GM18517 (cell line): ENCODE data around the gene ABHD17B.

Source experiments
- ATAC-seq: cut with Tn5 transposase; IDR thresholded peaks from one replicate; pipeline ENCODE4 v1.9.1; 2021; ENCODE audit warnings: mild to moderate bottlenecking, moderate library complexity; ENCODE audit not compliant: unreplicated experiment

ABHD17B gene

DNA sequence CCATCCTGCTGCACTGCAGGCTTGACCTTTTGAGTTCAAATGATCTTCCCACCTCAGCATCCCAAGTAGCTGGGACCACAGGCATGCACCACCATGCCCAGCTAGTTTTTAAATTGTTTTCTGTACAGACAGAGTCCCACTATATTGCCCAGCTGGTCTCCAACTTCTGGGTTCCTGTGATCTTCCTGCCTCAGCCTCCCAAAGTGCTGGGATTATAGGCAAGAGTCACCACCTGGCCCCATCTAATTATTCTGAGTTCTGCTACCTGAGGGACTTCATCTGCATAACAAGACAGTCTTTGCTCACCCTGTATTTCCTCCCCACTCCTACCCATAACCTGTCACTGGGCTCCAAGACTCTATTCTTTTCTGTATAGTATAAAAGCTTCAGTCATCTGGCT, 88.1 kb downstream of the ABHD17B start:
- ATAC-seq = no peak

DNA sequence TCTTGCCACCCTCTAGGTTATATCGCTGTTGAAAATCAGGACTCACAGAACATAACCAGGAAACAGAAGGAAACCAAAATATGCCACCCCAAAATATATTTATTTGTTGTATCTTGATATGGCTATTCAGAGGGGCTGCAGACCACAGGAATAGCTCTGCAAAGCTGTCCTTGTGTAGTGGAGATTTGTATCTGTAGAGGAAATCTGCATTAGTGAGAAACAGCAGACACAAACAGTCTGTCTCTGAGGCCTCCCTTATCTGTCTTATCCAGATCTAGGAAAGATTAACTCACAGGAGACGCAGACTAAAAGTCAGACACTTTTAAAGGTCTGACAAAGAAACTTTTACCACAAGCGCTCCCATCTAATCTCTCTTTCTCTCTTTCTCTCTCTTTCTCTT, 88.5 kb downstream of the ABHD17B start:
- no peak for ATAC-seq

DNA sequence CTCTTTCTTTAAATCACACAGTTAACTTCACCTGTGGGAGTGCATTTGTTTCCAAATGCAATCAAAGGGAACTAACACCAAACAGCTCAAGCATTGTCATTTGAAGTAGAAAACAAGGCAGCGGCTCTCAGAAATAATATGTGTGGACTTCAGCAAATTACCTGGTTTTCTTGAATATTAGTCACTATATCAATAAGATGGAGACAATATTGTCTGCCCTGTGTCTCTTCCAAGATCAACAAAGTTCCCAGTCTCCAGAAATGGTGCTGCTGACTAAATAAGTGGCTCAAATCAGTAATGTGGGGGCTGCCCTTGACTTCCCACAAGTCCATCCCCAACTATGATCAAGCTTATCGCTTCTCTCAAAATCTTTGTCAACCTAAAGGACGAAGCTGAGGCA, 89.6 kb downstream of the ABHD17B start:
- no peak for ATAC-seq

DNA sequence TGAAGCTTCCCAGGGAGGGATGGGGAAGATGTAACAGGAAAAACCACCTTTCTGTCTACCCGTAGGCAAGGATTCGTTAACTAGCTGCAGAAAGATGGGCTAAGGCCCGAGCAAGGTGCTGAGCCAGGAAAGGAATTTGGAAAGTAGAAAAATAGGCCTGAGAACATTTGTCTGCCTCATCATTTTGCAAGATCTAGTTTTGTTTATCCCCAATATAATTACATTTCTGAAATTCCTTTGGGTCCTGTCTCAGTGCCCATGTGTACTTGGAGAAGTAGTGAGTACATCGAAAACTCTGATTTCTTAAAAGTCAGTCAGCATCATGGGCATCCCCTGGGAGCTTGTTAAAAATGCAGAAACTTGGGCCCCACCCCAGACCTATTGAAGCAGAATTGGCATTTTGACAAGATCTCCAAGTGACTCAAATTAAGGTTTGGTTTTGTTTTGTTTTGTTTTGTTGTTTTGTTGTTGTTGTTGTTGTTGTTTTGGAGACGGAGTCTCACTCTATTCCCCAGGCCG, 90.5 kb downstream of the ABHD17B start:
- no peak for ATAC-seq

DNA sequence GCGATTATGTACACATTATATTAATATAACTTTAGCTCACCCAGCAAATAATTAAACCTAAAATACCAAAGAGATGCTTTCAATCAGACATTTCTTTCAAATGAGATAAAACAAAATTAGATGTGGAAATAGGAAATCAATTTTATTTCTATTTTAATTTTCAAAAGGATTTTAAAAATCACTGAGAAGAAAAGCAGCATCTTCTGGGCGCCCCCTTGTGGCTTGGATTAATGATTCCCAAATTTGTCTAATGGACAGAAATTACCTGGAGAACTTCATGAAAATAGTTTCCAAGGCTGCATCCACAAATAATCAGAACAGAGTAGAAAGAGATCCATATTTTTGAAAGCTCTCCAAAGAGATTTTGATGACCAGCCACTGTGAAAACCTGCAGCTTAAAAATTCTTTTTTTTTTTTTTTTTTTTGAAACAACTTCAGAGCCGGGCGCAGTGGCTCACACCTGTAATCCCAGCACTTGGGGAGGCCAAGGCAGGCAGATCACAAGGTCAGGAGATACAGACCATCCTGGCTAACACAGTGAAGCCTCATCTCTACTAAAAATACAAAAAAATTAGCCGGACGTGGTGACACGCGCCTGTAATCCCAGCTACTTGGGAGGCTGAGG, 91.8 kb downstream of the ABHD17B start:
- ATAC-seq = no peak

DNA sequence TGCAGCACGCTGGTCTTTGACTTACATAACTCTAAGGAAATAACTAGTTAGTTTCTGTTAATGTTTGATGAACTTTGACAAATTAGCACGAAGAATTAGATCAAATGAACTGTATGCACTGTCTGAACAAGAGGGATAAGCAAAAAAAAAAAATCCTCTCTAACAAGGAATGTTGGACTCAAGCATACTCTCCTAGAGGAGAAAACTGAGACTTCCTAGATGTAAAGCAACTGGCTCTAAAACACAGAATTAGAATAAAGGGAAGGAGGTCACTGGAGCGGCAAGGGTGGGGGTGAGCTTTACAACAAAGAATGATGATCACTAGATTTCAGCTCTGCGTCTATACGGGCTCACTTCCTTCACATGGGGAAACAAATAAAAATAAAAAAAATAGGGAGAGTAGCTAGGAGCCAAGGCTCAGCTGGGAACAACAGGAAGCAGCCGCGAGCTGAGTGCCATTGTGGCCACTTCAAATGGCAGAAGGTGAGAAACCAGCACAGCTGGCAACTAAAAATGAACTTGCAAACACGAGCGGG, 94.0 kb downstream of the ABHD17B start:
- no peak for ATAC-seq
